Heart left ventricle (tissue), 16 donors: ENCODE data around the gene SIPA1. TPM values are rescaled to one million over a fixed set of nuclear protein-coding genes. Genes with fewer than 3 reads are reported as not detected.
"Not testable (repeated sequence)": the region's sequence is repeated elsewhere in the genome, so short reads cannot be mapped to it uniquely, and the experiment has no call there.

Source experiments
- ATAC-seq, 4 donors: fragments of 200-7000 bp; cut with Tn5 transposase; one replicate each; pipeline ENCODE4 v1.9.1; 2020 to 2022; ENCODE audit warnings: moderate library complexity in 4 of 4, mild to moderate bottlenecking in 3 of 4, moderate number of reproducible peaks in 1 of 4
- DNase-seq, 5 donors: peaks; one replicate each; pipeline ENCODE4 v3.0.0-alpha.2; 2020
- H3K27ac ChIP-seq, 12 donors: fragments of 200-600 bp; sonication (generic) in 4 of 12; one replicate each; pipeline versions ENCODE4 v1.5.0 to v1.8.0; 2016 to 2022; ENCODE audit warnings: mild to moderate bottlenecking in 2 of 12
- H3K27me3 ChIP-seq, 9 donors: fragments of 200-600 bp; sonication (generic) in 2 of 9; one replicate each; pipeline versions ENCODE4 v1.5.1 to v1.8.0; 2016 to 2022; ENCODE audit warnings: mild to moderate bottlenecking in 3 of 9
- H3K36me3 ChIP-seq, 9 donors: fragments of 200-600 bp; sonication (generic) in 2 of 9; one replicate each; pipeline versions ENCODE4 v1.5.0 to v1.8.0; 2018 to 2022; ENCODE audit warnings: mild to moderate bottlenecking in 2 of 9
- H3K4me1 ChIP-seq, 12 donors: fragments of 200-600 bp; sonication (generic) in 4 of 12; one replicate each; pipeline versions ENCODE4 v1.5.0 to v1.8.0; 2016 to 2022; ENCODE audit warnings: mild to moderate bottlenecking in 3 of 12
- H3K4me3 ChIP-seq, 12 donors: fragments of 200-600 bp; sonication (generic) in 4 of 12; one replicate each; pipeline versions ENCODE4 v1.5.0 to v1.8.0; 2017 to 2022; ENCODE audit warnings: mild to moderate bottlenecking in 9 of 12, moderate library complexity in 4 of 12
- H3K9me3 ChIP-seq, 12 donors: fragments of 200-600 bp; sonication (generic) in 4 of 12; one replicate each; pipeline versions ENCODE4 v1.5.0 to v1.8.0; 2016 to 2022; ENCODE audit warnings: mild to moderate bottlenecking in 1 of 12
- CTCF ChIP-seq, 12 donors: fragments of 200-600 bp; sonication (generic) in 4 of 12; IDR thresholded peaks; one replicate each; pipeline versions ENCODE4 v1.5.0 to v1.8.0; 2018 to 2022; ENCODE audit warnings: antibody characterized with exemption in 12 of 12, mild to moderate bottlenecking in 5 of 12
- POLR2A ChIP-seq, 2 donors: fragments of 450-650 bp; IDR thresholded peaks; one replicate each; pipeline ENCODE4 v1.6.1; 2017; ENCODE audit warnings: antibody characterized with exemption in 2 of 2, mild to moderate bottlenecking in 2 of 2, moderate library complexity in 2 of 2
- WGBS, 4 donors: extraction: QIAGEN DNeasy Blood & Tissue Kit in 2 of 4; methylation state at CpG; one replicate each; pipeline versions ENCODE4 v1.1.5 to v1.1.7; 2013 to 2018; 5-methylcytosine and 5-hydroxymethylcytosine counted together
- intact Hi-C, 10 donors: fragments of 100-400 bp; cut with DNase I; formaldehyde crosslinking; loops; one replicate each; pipeline versions ENCODE4 v1.11.1 to v1.14.2; 2022
- polyA plus RNA-seq, 2 donors: library from polyadenylated mRNA; stranded (reverse); fragments of 200-250 nt; gene quantifications; one replicate each; pipeline ENCODE4 v1.2.3, GENCODE V29; 2013
- total RNA-seq, 9 donors: library from RNA; depleted of rRNA in 2 of 9; stranded (reverse); fragments of >200 nt in 2 of 9; fragmentation: NEBNext Ultra II Directional in 3 of 9; extraction: Animal tissue kit (Norgen Biotek cat#: 25700) in 3 of 9; gene quantifications; one replicate each; pipeline versions ENCODE4 v1.1.0 to v1.2.4, GENCODE V29; 2016 to 2023
- donor health status: ischemic (EF 13 %, LVEDD 7.1; RV severe dilation, severe dysfunction).
- donor health status: healthy with polysubstance abuse.
- donor health status: DM: no; HTN: yes; CAD: no.
- donor health status: DM: no; HTN: no; CAD: no.
- donor health status: ischemic (EF 25% LVEDD 6.9; RV normal size, moderate dysfunction).
- donor health status: ischemic (EF 25% LVEDD 5.7; RV mildly dilated, moderate dysfunction).
- donor health status: healthy.
- donor health status: DM: yes; HTN: yes; CAD: no.
- donor health status: ischemic (EF 35%, LVEDD 5.7; RV mildly dilated, moderate dysfunction).
- donor health status: nonischemic (EF 11% LVEDD 7.7; RV severe dilation, severe dysfunction).
- donor health status: DM: yes; HTN: yes; CAD: no.
- donor health status: PGD.
- donor health status: ischemic (EF 29% LVEDD 5.4; RV normal size, mild dysfunction).
- donor health status: nonischemic (EF 23%, LVEDD 6.1; RV moderate dilation, normal function).

SIPA1 gene
- total and polyA plus RNA-seq, 11 donors, result 17.0 to 63.3 (median 26.5) TPM

DNA sequence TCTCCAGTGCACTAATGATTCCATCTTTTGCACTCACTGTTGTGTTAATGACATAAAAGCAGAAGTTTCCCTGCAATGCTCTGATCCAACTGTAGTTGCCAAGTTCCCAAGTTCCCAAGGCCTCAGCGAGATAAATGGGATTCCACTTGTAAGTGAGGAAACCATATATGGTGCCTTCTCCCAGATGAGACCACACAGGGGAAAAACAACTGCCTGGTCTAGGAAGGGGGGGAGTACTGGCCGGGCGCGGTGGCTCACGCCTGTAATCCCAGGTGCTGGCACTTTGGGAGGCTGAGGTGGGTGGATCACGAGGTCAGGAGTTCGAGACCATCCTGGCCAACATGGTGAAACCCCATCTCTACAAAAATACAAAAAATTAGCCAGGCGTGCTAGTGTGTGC, 48.1 kb downstream of the SIPA1 start:
- Histone ChIP-seq H3K27me3 (no peaks in the 10 kb centered on the region), H3K4me3 (no peak overlapping the region), H3K4me1 (peaks cover 0 to 8% (median 0%) of the 10 kb centered on the region in 12 donors), H3K9me3 (no peaks in the 10 kb centered on the region), H3K27ac (peak overlapping the region in 3 of 12 donors; percentile 4 to 18 (median 13)), H3K36me3 (no peaks in the 10 kb centered on the region)
- ATAC-seq (peak in 2 of 4 donors; percentile 61 to 86), DNase-seq (no peak)
- intact Hi-C loops, result loop anchor here in 1 of 10 donors (2.0 kb wide), 1 partner anchor 19 kb away; no protein-coding TSS in a partner anchor
- 52 to 72% (median 60%) methylated on average over 8 of the region's 8 CpGs for WGBS, 4 donors
- TF ChIP-seq POLR2A (IDR thresholded peaks at IDR 0.05), result no peak
- TF ChIP-seq CTCF (IDR thresholded peaks at IDR 0.05), result no peak

DNA sequence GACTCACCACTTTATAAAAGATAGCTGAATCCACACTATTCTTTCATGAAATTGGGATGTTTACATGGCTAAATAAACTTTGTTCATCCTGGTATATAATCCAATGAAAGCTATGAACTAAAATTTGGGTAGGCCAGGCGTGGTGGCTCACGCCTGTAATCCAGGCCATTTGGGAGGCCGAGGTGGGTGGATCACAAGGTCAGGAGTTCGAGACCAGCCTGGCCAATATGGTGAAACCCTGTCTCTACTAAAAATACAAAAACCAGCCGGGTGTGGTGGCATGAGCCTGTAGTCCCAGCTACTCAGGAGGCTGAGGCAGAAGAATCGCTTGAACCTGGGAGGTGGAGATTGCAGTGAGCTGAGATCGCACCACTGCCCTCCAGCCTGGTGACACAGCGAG, 53.9 kb downstream of the SIPA1 start:
- H3K4me3 ChIP-seq, intact Hi-C loops, H3K27ac ChIP-seq, ATAC-seq, H3K9me3 ChIP-seq, DNase-seq, H3K36me3 ChIP-seq, H3K27me3 ChIP-seq: not testable (repeated sequence)
- peaks cover 0 to 21% (median 1%) of the 10 kb centered on the region in 12 donors for H3K4me1 ChIP-seq
- 91 to 97% (median 95%) methylated on average over 8 of the region's 8 CpGs for WGBS, 4 donors

GRCh38 chr11:65692367-65692766, 54.5 kb downstream of the SIPA1 start:
- no peak for DNase-seq
- no peaks in the 10 kb centered on the region for H3K9me3 ChIP-seq
- ATAC-seq, result no peak
- intact Hi-C loops, result no loop called here
- no peaks in the 10 kb centered on the region for H3K36me3 ChIP-seq
- 46 to 76% (median 60%) methylated on average over 11 of the region's 11 CpGs for WGBS, 4 donors
- peaks cover 0 to 21% (median 3%) of the 10 kb centered on the region in 12 donors for H3K4me1 ChIP-seq
- no peaks in the 10 kb centered on the region for H3K27me3 ChIP-seq
- H3K27ac ChIP-seq, result peak overlapping the region in 1 of 12 donors; percentile 25
- TF ChIP-seq POLR2A (IDR thresholded peaks at IDR 0.05), result no peak
- TF ChIP-seq CTCF (IDR thresholded peaks at IDR 0.05), result no peak
- no peak overlapping the region for H3K4me3 ChIP-seq

- WGBS, 4 donors, result 68 to 73% (median 69%) methylated on average over 12 of the region's 12 CpGs
- TF ChIP-seq POLR2A (IDR thresholded peaks at IDR 0.05) (no peak), CTCF (IDR thresholded peaks at IDR 0.05) (no peak)
- intact Hi-C loops, result no loop called here
- DNase-seq (peak in 4 of 5 donors; percentile 52 to 74 (median 60)), ATAC-seq (peak; percentile 50 to 77 (median 59))
- no peaks in the 10 kb centered on the region for H3K27me3 ChIP-seq
- H3K27ac ChIP-seq, result peak overlapping the region in 6 of 12 donors; percentile 41 to 65 (median 50)
- no peaks in the 10 kb centered on the region for H3K9me3 ChIP-seq
- peaks cover 0 to 26% (median 3%) of the 10 kb centered on the region in 12 donors for H3K4me1 ChIP-seq
- H3K4me3 ChIP-seq, result no peak overlapping the region
- H3K36me3 ChIP-seq, result no peaks in the 10 kb centered on the region
Measured at GRCh38 chr11:65695459-65696241, 57.7 kb downstream of the SIPA1 start.
